GM06990 (cell line): Measurements from ENCODE around the gene CBR1.

Experiments used
- DNase-seq: peaks from one replicate; pipeline ENCODE4 v3.0.0-alpha.2; 2011; ENCODE audit not compliant: insufficient read length; ENCODE audit errors: extremely low read depth
- H3K27me3 ChIP-seq: replicated peaks from 2 replicates; pipeline ENCODE4 v1.6.0; 2011; ENCODE audit warnings: low read length; ENCODE audit not compliant: control insufficient read depth, insufficient read depth
- H3K36me3 ChIP-seq: 2 replicates; pipeline ENCODE4 v1.5.1; 2011; ENCODE audit warnings: low read length; ENCODE audit not compliant: control insufficient read depth, insufficient read depth
- H3K4me3 ChIP-seq: replicated peaks from 2 replicates; pipeline ENCODE4 v1.5.1; 2011; ENCODE audit warnings: low read depth, mild to moderate bottlenecking, control low read depth, low read length
- CTCF ChIP-seq: IDR thresholded peaks from 2 replicates; pipeline ENCODE4 v1.5.1; 2011; ENCODE audit warnings: low read length, control low read depth, mild to moderate bottlenecking, inconsistent platforms; ENCODE audit not compliant: insufficient read depth, poor library complexity, severe bottlenecking

The CBR1 gene

GRCh38 chr21:36027347-36027746, 42.5 kb upstream of the CBR1 start:
- H3K27me3 ChIP-seq, result no peaks in the 10 kb centered on the region; the same call in 1 of the 2 replicates
- no peak for DNase-seq
- no peaks in the 10 kb centered on the region for H3K36me3 ChIP-seq
- TF ChIP-seq CTCF, result no peak
- H3K4me3 ChIP-seq, result no peak overlapping the region

GRCh38 chr21:36028127-36029069, 41.4 kb upstream of the CBR1 start:
- no peak overlapping the region for H3K4me3 ChIP-seq
- TF ChIP-seq CTCF, result peak; percentile 90
- peak; percentile 37 for DNase-seq

GRCh38 chr21:36029309-36029708, 40.5 kb upstream of the CBR1 start:
- DNase-seq, result no peak
- H3K27me3 ChIP-seq, result no peaks in the 10 kb centered on the region; the same call in 1 of the 2 replicates
- no peak overlapping the region for H3K4me3 ChIP-seq
- no peaks in the 10 kb centered on the region for H3K36me3 ChIP-seq
- no peak for TF ChIP-seq CTCF

More at GRCh38 chr21:36028127-36029069, 41.4 kb upstream of the CBR1 start:
- Histone ChIP-seq H3K36me3 (no peaks in the 10 kb centered on the region), H3K27me3 (no peaks in the 10 kb centered on the region; the same call in 1 of the 2 replicates)

GRCh38 chr21:36030581-36031189, 39.1 kb upstream of the CBR1 start:
- no peaks in the 10 kb centered on the region for H3K27me3 ChIP-seq
- H3K36me3 ChIP-seq, result peaks cover 3% of the 10 kb centered on the region
- DNase-seq, result no peak
- TF ChIP-seq CTCF, result no peak
- H3K4me3 ChIP-seq, result no peak overlapping the region

- no peak for DNase-seq
- no peaks in the 10 kb centered on the region for H3K27me3 ChIP-seq
- no peak for TF ChIP-seq CTCF
- peaks cover 3% of the 10 kb centered on the region for H3K36me3 ChIP-seq
- no peak overlapping the region for H3K4me3 ChIP-seq
Measured at GRCh38 chr21:36032647-36033406, 37.0 kb upstream of the CBR1 start.
